HG03460 (cell line): ENCODE data around the gene BAG3.
"Not testable (repeated sequence)": the region's sequence is repeated elsewhere in the genome, so short reads cannot be mapped to it uniquely, and the experiment has no call there.

Source experiments
- ATAC-seq: cut with Tn5 transposase; IDR thresholded peaks from one replicate; pipeline ENCODE4 v1.9.1; 2021; ENCODE audit not compliant: unreplicated experiment

The BAG3 gene

GRCh38 chr10:119650692-119651513, at the start of gene BAG3:
Gene BAG3 (plus strand): TSS chr10:119651380. CDS start chr10:119651676, 296 bp downstream.
- peak; percentile 73 for ATAC-seq

GRCh38 chr10:119602241-119603095, 48.7 kb upstream of the BAG3 start:
- ATAC-seq, result no peak

GRCh38 chr10:119604468-119604867, 46.7 kb upstream of the BAG3 start:
- no peak for ATAC-seq

GRCh38 chr10:119608316-119609155, 42.6 kb upstream of the BAG3 start:
- no peak for ATAC-seq

- no peak for ATAC-seq
Measured at GRCh38 chr10:119609516-119609915, 41.7 kb upstream of the BAG3 start.

GRCh38 chr10:119611433-119611832, 39.7 kb upstream of the BAG3 start:
- no peak for ATAC-seq

GRCh38 chr10:119613741-119614140, 37.4 kb upstream of the BAG3 start:
- ATAC-seq, result no peak

- ATAC-seq, result no peak
Measured at GRCh38 chr10:119614686-119615085, 36.5 kb upstream of the BAG3 start.

- no peak for ATAC-seq
Measured at GRCh38 chr10:119616882-119617570, 34.2 kb upstream of the BAG3 start.

GRCh38 chr10:119619215-119619614, 32.0 kb upstream of the BAG3 start:
- no peak for ATAC-seq

GRCh38 chr10:119619811-119620210, 31.4 kb upstream of the BAG3 start:
- ATAC-seq, result not testable (repeated sequence)

- ATAC-seq, result no peak
Measured at GRCh38 chr10:119620241-119621077, 30.7 kb upstream of the BAG3 start.

GRCh38 chr10:119621078-119621384, 30.1 kb upstream of the BAG3 start:
- no peak for ATAC-seq

- no peak for ATAC-seq
Measured at GRCh38 chr10:119625570-119626280, 25.5 kb upstream of the BAG3 start.

GRCh38 chr10:119630300-119630699, 20.9 kb upstream of the BAG3 start:
- ATAC-seq, result no peak

GRCh38 chr10:119633538-119634218, 17.5 kb upstream of the BAG3 start:
- no peak for ATAC-seq

- ATAC-seq, result no peak
Measured at GRCh38 chr10:119634219-119634544, 17.0 kb upstream of the BAG3 start.

- no peak for ATAC-seq
Measured at GRCh38 chr10:119637631-119638030, 13.5 kb upstream of the BAG3 start.

GRCh38 chr10:119638982-119639381, 12.2 kb upstream of the BAG3 start:
- no peak for ATAC-seq
